GM06990 (cell line): ENCODE data around the gene FHIT.

ENCODE experiments used
- DNase-seq: peaks from one replicate; pipeline ENCODE4 v3.0.0-alpha.2; 2011; ENCODE audit not compliant: insufficient read length; ENCODE audit errors: extremely low read depth
- H3K27me3 ChIP-seq: replicated peaks from 2 replicates; pipeline ENCODE4 v1.6.0; 2011; ENCODE audit warnings: low read length; ENCODE audit not compliant: control insufficient read depth, insufficient read depth
- H3K36me3 ChIP-seq: 2 replicates; pipeline ENCODE4 v1.5.1; 2011; ENCODE audit warnings: low read length; ENCODE audit not compliant: control insufficient read depth, insufficient read depth
- H3K4me3 ChIP-seq: replicated peaks from 2 replicates; pipeline ENCODE4 v1.5.1; 2011; ENCODE audit warnings: low read depth, mild to moderate bottlenecking, control low read depth, low read length
- CTCF ChIP-seq: IDR thresholded peaks from 2 replicates; pipeline ENCODE4 v1.5.1; 2011; ENCODE audit warnings: low read length, control low read depth, mild to moderate bottlenecking, inconsistent platforms; ENCODE audit not compliant: insufficient read depth, poor library complexity, severe bottlenecking

The FHIT gene

GRCh38 chr3:60955034-60955433 lies 296.2 kb downstream of the FHIT start:
- no peak for DNase-seq
- H3K4me3 ChIP-seq = no peak overlapping the region
- no peaks in the 10 kb centered on the region for H3K36me3 ChIP-seq
- no peaks in the 10 kb centered on the region for H3K27me3 ChIP-seq
- TF ChIP-seq CTCF = no peak

- no peak for DNase-seq
Observed at GRCh38 chr3:60954048-60954447, 297.2 kb downstream of the FHIT start.

GRCh38 chr3:60953351-60953750 lies 297.9 kb downstream of the FHIT start:
- no peak for TF ChIP-seq CTCF
- DNase-seq = no peak
- H3K36me3 ChIP-seq = no peaks in the 10 kb centered on the region
- no peak overlapping the region for H3K4me3 ChIP-seq
- H3K27me3 ChIP-seq = no peaks in the 10 kb centered on the region

More at GRCh38 chr3:60954048-60954447, 297.2 kb downstream of the FHIT start:
- Histone ChIP-seq H3K27me3 (no peaks in the 10 kb centered on the region), H3K36me3 (no peaks in the 10 kb centered on the region), H3K4me3 (no peak overlapping the region)
- TF ChIP-seq CTCF = no peak

- DNase-seq = no peak
- no peaks in the 10 kb centered on the region for H3K27me3 ChIP-seq
- no peak for TF ChIP-seq CTCF
Observed at GRCh38 chr3:60952055-60952454, 299.2 kb downstream of the FHIT start.

GRCh38 chr3:60949146-60949545 lies 302.1 kb downstream of the FHIT start:
- Histone ChIP-seq H3K36me3 (no peaks in the 10 kb centered on the region), H3K27me3 (no peaks in the 10 kb centered on the region), H3K4me3 (no peak overlapping the region)
- DNase-seq = no peak
- TF ChIP-seq CTCF = no peak

More at GRCh38 chr3:60952055-60952454, 299.2 kb downstream of the FHIT start:
- H3K36me3 ChIP-seq = no peaks in the 10 kb centered on the region
- H3K4me3 ChIP-seq = no peak overlapping the region

- TF ChIP-seq CTCF = no peak
- no peaks in the 10 kb centered on the region for H3K36me3 ChIP-seq
Observed at GRCh38 chr3:60948488-60948887, 302.8 kb downstream of the FHIT start.

More at GRCh38 chr3:60948488-60948887, 302.8 kb downstream of the FHIT start:
- Histone ChIP-seq H3K4me3 (no peak overlapping the region), H3K27me3 (no peaks in the 10 kb centered on the region)
- no peak for DNase-seq
